WTC11 (cell line): ENCODE data around the gene EFCAB13.
"Not testable (repeated sequence)": the region's sequence is repeated elsewhere in the genome, so short reads cannot be mapped to it uniquely, and the experiment has no call there.

Experiments
- ZNF416 ChIP-seq: fragments of 250-450 bp; sonication (Bioruptor Pico); IDR thresholded peaks from 2 replicates; pipeline ENCODE4 v1.9.0; 2021; ENCODE audit warnings: mild to moderate bottlenecking, inconsistent platforms
- TF ChIP-seq, protein P1 (sequence below): sonication (generic); formaldehyde crosslinking; IDR thresholded peaks from 2 replicates; pipeline ENCODE4 v1.8.1; 2022; ENCODE audit warnings: low read depth, mild to moderate bottlenecking, moderate library complexity, missing genetic modification reagents, borderline replicate concordance

DNA sequence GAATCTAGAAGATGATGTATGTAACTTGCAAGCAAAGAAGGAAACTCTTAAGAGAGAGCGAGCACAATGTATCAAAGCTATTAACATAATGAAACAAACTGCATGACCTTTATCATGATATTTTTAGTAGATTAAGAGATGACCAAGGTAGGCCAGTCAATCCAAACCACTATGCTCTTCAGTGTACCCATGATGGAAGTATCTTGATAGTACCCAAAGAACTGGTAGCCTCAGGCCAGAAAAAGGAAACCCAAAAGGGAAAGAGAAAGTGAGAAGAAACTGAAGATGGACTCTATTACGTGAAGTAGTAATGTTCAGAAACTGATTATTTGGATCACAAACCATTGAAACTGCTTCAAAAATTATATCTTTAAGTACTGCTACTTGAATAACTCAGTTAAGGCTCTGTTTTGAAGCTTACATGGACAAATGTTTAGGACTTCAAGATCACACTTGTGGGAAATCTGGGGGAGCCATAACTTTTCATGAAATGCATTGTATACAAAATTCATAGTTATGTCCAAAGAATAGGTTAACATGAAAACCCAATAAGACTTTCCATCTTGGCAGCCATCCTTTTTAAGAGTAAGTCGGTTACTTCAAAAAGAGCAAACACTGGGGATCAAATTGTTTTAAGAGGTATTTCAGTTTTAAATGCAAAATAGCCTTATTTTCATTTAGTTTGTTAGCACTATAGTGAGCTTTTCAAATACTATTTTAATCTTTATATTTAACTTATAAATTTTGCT lies 102.3 kb downstream of the EFCAB13 start:
- TF ChIP-seq ZNF416 (CRISPR knock-in tag), result not testable (repeated sequence)
- TF ChIP-seq, protein P1, sequence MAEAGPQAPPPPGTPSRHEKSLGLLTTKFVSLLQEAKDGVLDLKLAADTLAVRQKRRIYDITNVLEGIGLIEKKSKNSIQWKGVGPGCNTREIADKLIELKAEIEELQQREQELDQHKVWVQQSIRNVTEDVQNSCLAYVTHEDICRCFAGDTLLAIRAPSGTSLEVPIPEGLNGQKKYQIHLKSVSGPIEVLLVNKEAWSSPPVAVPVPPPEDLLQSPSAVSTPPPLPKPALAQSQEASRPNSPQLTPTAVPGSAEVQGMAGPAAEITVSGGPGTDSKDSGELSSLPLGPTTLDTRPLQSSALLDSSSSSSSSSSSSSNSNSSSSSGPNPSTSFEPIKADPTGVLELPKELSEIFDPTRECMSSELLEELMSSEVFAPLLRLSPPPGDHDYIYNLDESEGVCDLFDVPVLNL, result not testable (repeated sequence)
